A549 (cell line): ENCODE measurements around the gene NDUFS8. TPM values are rescaled to one million over a fixed set of nuclear protein-coding genes. Genes with fewer than 3 reads are reported as not detected.

ENCODE experiments used
- ATAC-seq, 2 experiments: fragments of 200-7000 bp in 1 of 2; fragments of >200 bp in 1 of 2; cut with Nextera tagmentation in 1 of 2; cut with Tn5 transposase in 1 of 2; 3 replicates each; pipeline versions ENCODE4 v1.8.0 to v1.9.1; 2018 to 2020; ENCODE audit warnings: mild to moderate bottlenecking in 1 of 2, moderate library complexity in 1 of 2
- CTCF ChIA-PET: fragments of 300-600 bp; sonication (Branson Sonifier 250); formaldehyde crosslinking; extraction: SDS; loops from one replicate; lab custom pipeline; 2021; ENCODE audit warnings: antibody characterized with exemption, inconsistent platforms; lab: Yijun Ruan, JAX
- POLR2A ChIA-PET: fragments of 350-600 bp; formaldehyde crosslinking; extraction: SDS; loops from one replicate; lab custom pipeline; 2021; ENCODE audit warnings: antibody characterized with exemption, inconsistent platforms; lab: Yijun Ruan, JAX
- DNase-seq, 2 experiments: peaks; one replicate each; pipeline versions ENCODE4 v3.0.0 to v3.0.0-alpha.2; 2011 to 2016; ENCODE audit warnings: low read depth in 1 of 2, low spot score in 1 of 2
- FAIRE-seq: peaks from 2 replicates; lab custom pipeline; 2011; peaks lifted over from hg19 to GRCh38; lab: Jason Lieb, UNC
- H3K27ac ChIP-seq, 2 experiments: fragments of >200 bp; sonication (Bioruptor Twin); formaldehyde crosslinking; 3 replicates each; pipeline ENCODE4 v1.5.1; 2016 to 2017
- H3K4me1 ChIP-seq: fragments of >200 bp; sonication (Bioruptor Twin); formaldehyde crosslinking; 3 replicates; pipeline ENCODE4 v1.6.1; 2016
- H3K4me2 ChIP-seq: fragments of >200 bp; sonication (Bioruptor Twin); formaldehyde crosslinking; 3 replicates; pipeline ENCODE4 v1.6.1; 2016
- H3K4me3 ChIP-seq: fragments of >200 bp; sonication (Bioruptor Twin); formaldehyde crosslinking; 3 replicates; pipeline ENCODE4 v1.5.1; 2016
- H3K9me3 ChIP-seq: fragments of >200 bp; sonication (Bioruptor Twin); formaldehyde crosslinking; 3 replicates; pipeline ENCODE4 v1.6.1; 2016
- CEBPB ChIP-seq, 2 experiments: fragments of >200 bp in 1 of 2; sonication (Bioruptor Twin) in 1 of 2; formaldehyde crosslinking in 1 of 2; IDR thresholded peaks; 2 replicates each; pipeline ENCODE4 v1.6.1; 2012 to 2016
- CHD2 ChIP-seq: fragments of 150-350 bp; IDR thresholded peaks from 2 replicates; pipeline ENCODE4 v1.6.1; 2014; ENCODE audit warnings: low read length; ENCODE audit not compliant: partially characterized antibody
- EHF ChIP-seq: fragments of 250-450 bp; sonication (Bioruptor Pico); IDR thresholded peaks from 2 replicates; pipeline ENCODE4 v1.5.0; 2020; ENCODE audit warnings: mild to moderate bottlenecking
- HES2 ChIP-seq: fragments of >200 bp; sonication (Bioruptor Twin); formaldehyde crosslinking; IDR thresholded peaks from 2 replicates; pipeline ENCODE4 v1.6.1; 2016
- HOXA7 ChIP-seq: fragments of 250-450 bp; sonication (Bioruptor Pico); IDR thresholded peaks from 2 replicates; pipeline ENCODE4 v1.5.0; 2020; ENCODE audit warnings: mild to moderate bottlenecking, moderate library complexity
- HOXB13 ChIP-seq: fragments of 250-450 bp; sonication (Bioruptor Pico); IDR thresholded peaks from 2 replicates; pipeline ENCODE4 v1.5.0; 2020; ENCODE audit warnings: low read depth, mild to moderate bottlenecking, moderate library complexity
- KDM5A ChIP-seq: fragments of 200-600 bp; sonication (generic); IDR thresholded peaks from 2 replicates; pipeline ENCODE4 v1.6.1; 2016; ENCODE audit warnings: antibody characterized with exemption, mild to moderate bottlenecking
- MYC ChIP-seq: IDR thresholded peaks from 2 replicates; pipeline ENCODE4 v1.6.1; 2012; ENCODE audit warnings: mild to moderate bottlenecking, inconsistent platforms, low read length, improper control_type of control experiment, borderline replicate concordance
- RCOR1 ChIP-seq: fragments of 150-350 bp; IDR thresholded peaks from 2 replicates; pipeline ENCODE4 v1.6.1; 2014; ENCODE audit warnings: antibody characterized with exemption, low read length, low read depth
- REST ChIP-seq: fragments of 200-600 bp; sonication (generic); IDR thresholded peaks from 2 replicates; pipeline ENCODE4 v1.6.1; 2016; ENCODE audit warnings: antibody characterized with exemption, mild to moderate bottlenecking, moderate library complexity
- SMC3 ChIP-seq: fragments of >200 bp; sonication (Bioruptor Twin); formaldehyde crosslinking; IDR thresholded peaks from 3 replicates; pipeline ENCODE4 v1.6.1; 2018; ENCODE audit warnings: inconsistent platforms
- TFCP2L1 ChIP-seq: fragments of 250-450 bp; sonication (Bioruptor Pico); IDR thresholded peaks from 2 replicates; pipeline ENCODE4 v1.5.0; 2021; ENCODE audit warnings: mild to moderate bottlenecking
- TP53 ChIP-seq: fragments of 250-450 bp; sonication (Bioruptor Pico); IDR thresholded peaks from 2 replicates; pipeline ENCODE4 v1.5.0; 2021; ENCODE audit warnings: mild to moderate bottlenecking, moderate library complexity
- USF2 ChIP-seq: fragments of 450-650 bp; IDR thresholded peaks from 2 replicates; pipeline ENCODE4 v1.6.1; 2014; ENCODE audit warnings: antibody characterized with exemption
- ZFP36 ChIP-seq: fragments of 450-650 bp; IDR thresholded peaks from 2 replicates; pipeline ENCODE4 v1.6.1; 2014; ENCODE audit warnings: borderline replicate concordance; ENCODE audit not compliant: partially characterized antibody
- WGBS: methylation state at CpG from one replicate; pipeline ENCODE4 v1.1.6; 2017; ENCODE audit errors: missing lambda C conversion rate; 5-methylcytosine and 5-hydroxymethylcytosine counted together
- polyA plus RNA-seq, 4 experiments: library from polyadenylated mRNA; depleted of rRNA in 3 of 4; stranded (reverse); fragments of >200 nt; fragmentation: RNase III in 1 of 4; extraction: RNeasy Plus Mini Kit Qiagen cat#74134 plus additional on column Dnase treatment in 1 of 4; gene quantifications; 2 replicates in 3 of 4; 3 replicates in 1 of 4; pipeline ENCODE4 v1.2.3, GENCODE V29; 2011 to 2017
- TF ChIP-seq, protein P1 (sequence below): IDR thresholded peaks from 2 replicates; pipeline ENCODE4 v1.6.1; 2012

The NDUFS8 gene
- polyA plus RNA-seq, 2 of the 4 experiments (the other 2 are of a cell fraction): 71.0 to 298 TPM

- no peaks in the 10 kb centered on the region for H3K9me3 ChIP-seq
- H3K4me3 ChIP-seq: no peak overlapping the region
- CTCF ChIA-PET: interaction anchor here (0.6 to 1.5 kb wide), 3 partner anchors 11 to 187 kb away, joined by 3 to 5 read pairs (median 4); no protein-coding TSS in a partner anchor
- no peak for DNase-seq
- no peak for FAIRE-seq
- no peak for ATAC-seq
- no peak overlapping the region for H3K4me2 ChIP-seq
- POLR2A ChIA-PET: interaction anchor here (1.3 kb wide), 1 partner anchor 12 kb away, joined by 4 read pairs; the partner anchor contains the start of gene ALDH3B1
- 92% methylated on average over 9 of the region's 9 CpGs for WGBS
- no peak overlapping the region for H3K27ac ChIP-seq
- H3K4me1 ChIP-seq: peaks cover 22% of the 10 kb centered on the region
- TF ChIP-seq SMC3 (no peak), HOXA7 (no peak), MYC (no peak), CHD2 (no peak), HOXB13 (CRISPR knock-in tag) (no peak), REST (no peak), USF2 (no peak), HES2 (no peak)
- TF ChIP-seq, protein P1, sequence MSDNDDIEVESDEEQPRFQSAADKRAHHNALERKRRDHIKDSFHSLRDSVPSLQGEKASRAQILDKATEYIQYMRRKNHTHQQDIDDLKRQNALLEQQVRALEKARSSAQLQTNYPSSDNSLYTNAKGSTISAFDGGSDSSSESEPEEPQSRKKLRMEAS: no peak
Measured at GRCh38 chr11:67998150-67999045, 32.1 kb upstream of the NDUFS8 start.

GRCh38 chr11:67999201-67999629 lies 31.3 kb upstream of the NDUFS8 start:
- WGBS: 92% methylated on average over 11 of the region's 13 CpGs
- FAIRE-seq: no peak
- TF ChIP-seq KDM5A: no peak
- TF ChIP-seq TFCP2L1: no peak
- no peak for TF ChIP-seq EHF (CRISPR knock-in tag)
- TF ChIP-seq RCOR1: no peak
- TF ChIP-seq MYC: no peak
- TF ChIP-seq ZFP36: no peak
- TF ChIP-seq CEBPB (IDR thresholded peaks at IDR 0.05): no peak
- no peak for TF ChIP-seq HES2
- no peak for TF ChIP-seq TP53 (CRISPR knock-in tag)
- TF ChIP-seq, all 56 proteins: peak for 0
- DNase-seq: no peak
- H3K4me1 ChIP-seq: peaks cover 23% of the 10 kb centered on the region
- POLR2A ChIA-PET: interaction anchor here (1.3 kb wide), 1 partner anchor 11 kb away, joined by 4 read pairs; the partner anchor contains the start of gene ALDH3B1
- no peaks in the 10 kb centered on the region for H3K9me3 ChIP-seq
- ATAC-seq: no peak
- no peak overlapping the region for H3K4me2 ChIP-seq
- H3K27ac ChIP-seq: no peak overlapping the region
- CTCF ChIA-PET: interaction anchor here (0.6 to 1.5 kb wide), 4 partner anchors 11 to 186 kb away, joined by 3 to 5 read pairs (median 4); no protein-coding TSS in a partner anchor
- H3K4me3 ChIP-seq: no peak overlapping the region
